Measurements from ENCODE around the gene RIPPLY1.
A peak's percentile ranks its signal among the peaks of the same experiment; 100 is the strongest.

Gene RIPPLY1, protein sequence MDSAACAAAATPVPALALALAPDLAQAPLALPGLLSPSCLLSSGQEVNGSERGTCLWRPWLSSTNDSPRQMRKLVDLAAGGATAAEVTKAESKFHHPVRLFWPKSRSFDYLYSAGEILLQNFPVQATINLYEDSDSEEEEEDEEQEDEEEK

DNA sequence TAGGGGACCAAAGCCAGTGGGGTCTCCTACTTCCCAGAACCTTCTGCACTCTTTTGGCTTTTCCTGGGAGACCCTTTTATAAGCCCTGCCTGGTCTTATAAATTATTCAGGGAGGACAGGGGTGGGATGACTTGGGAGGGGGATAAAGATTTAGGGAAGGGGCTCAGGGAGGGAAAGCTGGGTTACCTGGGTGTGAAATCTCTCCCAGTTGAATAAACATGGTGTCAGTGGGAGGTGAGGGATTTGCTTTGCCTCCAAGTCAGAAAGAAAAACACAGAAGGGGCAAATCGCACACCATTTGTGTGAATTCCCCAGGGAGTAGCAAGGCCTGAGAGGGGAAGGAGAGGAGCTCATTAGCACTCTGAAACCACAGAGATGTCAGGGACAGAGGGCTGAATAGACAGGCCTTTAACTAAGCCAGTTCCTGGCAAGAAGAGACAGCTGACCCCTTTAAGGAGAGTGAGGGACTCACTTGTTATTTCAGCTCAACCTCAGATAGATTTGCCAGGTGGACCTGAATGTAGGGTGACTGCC lies at the start of gene RIPPLY1:
Gene RIPPLY1 (minus strand): TSS at position 51 of the 534 bp plus-strand sequence. CDS start 54 bp downstream, outside the sequence.
- DNase-seq: no peak

DNA sequence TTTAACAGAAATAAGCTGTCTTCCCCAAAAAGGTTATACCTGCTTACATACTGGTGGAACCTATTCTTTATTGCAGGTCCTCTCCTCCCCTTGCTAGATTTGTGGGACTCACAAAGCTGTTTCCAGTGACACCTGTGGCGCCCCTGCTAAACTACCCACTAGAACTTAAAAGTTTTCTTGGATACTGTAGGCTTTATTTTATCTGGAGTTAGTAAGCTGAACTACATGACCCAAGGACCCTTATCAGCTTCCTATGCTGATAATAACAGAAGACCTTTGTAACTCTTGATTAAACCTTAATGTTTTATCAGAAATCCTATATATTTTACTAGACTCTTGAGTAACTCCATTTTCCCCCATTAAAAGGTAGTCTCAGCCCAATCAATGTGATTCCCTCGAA lies 49.4 kb upstream of the RIPPLY1 start:
- DNase-seq: no peak

DNA sequence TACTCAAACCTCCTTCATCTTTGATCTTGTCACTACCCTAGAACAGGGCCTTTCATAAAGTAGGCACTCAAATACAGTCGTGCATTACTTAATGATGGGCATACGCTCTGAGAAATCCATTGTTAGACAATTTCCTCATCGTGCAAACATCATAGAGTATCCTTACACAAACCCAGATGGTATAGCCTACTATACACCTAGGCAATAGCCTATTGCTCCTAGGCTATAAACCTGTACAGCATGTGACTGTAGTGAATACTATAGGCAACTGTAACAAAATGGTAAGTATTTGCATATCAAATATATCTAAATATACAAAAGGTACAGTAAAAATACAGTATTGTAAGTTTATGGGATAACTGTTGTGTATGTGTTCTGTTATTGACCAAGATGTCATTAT lies 48.9 kb upstream of the RIPPLY1 start:
- no peak for DNase-seq

DNA sequence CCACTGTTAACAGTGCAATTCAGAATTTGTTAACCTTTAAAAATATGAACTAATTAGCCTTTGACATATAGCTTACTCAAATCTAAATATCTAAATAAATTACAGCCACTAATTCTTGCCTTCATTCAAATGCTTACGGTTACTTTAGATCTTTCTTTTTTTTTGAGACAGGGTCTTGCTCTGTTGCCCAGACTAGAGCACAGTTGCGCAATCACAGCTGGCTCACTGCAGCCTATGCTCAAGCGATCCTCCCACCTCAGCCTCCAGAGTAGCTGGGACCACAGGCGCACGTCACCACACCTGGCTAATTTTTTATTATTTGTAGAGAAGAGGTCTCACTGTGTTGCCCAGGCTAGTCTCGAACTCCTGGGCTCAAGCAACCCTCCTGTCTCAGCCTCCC lies 48.1 kb upstream of the RIPPLY1 start:
- DNase-seq: no peak

DNA sequence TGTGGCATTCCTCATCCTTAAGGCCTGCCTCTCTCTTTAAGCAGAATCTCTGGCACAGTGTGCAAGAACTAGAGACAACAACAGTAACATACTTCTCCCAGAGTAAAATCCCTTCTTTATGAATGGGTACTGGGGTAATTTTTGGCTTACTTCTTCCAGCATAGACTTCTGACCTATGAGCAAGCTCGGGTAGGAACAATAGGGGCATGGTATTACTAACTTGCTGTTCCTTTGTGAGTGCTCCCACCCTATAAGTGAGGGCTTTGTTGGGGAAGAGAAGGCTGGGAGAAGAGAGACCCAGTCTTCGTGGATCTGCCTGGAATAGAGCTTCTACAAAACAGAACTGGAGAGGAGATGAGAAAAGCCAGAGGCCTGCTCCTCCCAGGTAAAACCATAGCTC lies 47.2 kb upstream of the RIPPLY1 start:
- no peak for DNase-seq

DNA sequence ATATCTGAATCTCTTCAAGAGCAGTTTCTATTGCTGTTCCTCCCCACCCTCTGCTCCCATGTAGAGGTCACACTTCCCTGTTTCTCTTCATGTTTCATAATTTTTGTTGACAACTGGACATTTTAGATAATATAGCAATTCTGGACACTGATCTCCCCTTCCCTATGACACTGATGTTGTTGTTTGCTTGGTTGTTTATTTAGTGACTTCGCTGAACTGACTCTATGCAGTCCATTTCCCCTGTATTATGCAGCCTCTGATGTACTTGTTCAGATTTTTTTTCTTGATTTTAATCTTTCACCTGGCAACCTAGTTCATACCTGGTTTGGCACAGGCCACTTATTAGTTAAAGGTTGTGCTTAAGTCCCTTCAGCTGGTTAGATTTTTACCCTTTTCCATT lies 46.2 kb upstream of the RIPPLY1 start:
- no peak for DNase-seq

DNA sequence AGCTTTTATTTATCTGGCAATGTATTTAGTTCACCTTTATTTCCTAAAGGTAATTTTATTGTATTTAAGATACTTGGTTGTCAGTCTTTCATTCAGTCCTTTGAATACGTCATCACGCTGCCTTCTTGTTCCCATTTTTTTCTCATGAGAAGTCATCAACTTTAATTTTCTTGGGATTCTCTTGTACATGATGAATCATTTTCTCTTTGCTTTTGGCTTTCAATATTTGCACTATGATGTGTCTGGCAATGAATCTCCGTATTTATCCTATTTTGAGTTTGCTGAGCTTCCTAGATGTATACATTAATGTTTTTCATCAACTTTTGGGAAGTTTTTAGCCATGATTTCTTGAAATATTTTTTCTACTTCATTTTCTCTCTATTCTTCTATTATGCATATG lies 45.5 kb upstream of the RIPPLY1 start:
- DNase-seq: no peak

DNA sequence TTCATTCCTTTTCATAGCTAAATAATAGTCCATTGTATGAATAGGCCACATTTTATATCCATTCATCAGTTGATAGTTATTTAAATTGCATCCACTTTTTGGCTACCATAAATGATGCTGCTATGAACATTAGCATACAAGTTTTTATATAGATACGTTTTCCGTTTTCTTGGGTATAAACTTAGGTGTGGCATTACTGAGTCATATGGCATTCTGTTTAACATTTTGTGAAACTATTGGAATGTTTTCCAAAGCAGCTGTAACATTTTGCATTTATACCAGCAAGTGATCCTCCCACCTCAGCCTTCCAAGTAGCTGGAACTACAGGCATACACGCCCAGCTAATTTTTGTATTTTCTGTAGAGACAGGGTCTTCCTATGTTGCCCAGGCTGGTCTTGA lies 43.3 kb upstream of the RIPPLY1 start:
- no peak for DNase-seq

DNA sequence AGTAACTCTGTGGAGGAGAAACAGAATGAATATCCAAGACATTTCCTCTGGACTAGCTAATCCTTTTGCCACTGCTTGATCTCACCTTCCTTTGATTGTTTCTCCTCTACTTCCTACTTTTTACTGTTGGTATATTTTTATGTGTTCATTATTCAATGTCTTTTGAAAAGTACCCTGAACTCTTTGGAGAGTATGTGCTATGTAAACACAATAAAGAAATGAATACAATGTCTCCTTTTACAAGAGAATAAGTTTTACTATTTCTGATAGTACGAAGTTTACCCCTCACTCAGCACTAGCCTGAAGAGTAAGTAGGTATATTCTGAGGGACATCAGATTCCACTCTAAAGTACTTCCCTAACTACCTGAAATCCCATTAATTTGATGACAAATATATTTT lies 36.9 kb upstream of the RIPPLY1 start:
- DNase-seq: no peak

DNA sequence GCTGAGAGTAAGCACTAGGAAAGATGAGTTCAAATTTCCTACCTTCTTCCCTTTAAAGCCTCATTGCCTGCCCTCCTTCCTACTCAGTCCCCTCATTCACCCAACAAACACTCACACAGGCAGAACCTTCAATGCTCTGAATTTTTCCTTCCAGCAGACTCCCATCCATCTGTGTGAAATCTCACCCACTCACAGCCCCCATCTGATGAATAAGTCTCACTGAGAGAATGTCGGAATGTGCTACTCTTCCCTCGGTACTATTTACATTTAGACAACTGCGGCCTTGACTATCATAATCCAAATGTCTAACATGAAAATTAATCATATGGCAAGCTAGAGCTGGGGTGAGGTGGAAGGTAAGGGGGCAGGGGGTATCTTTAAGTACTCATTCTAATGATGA lies 36.4 kb upstream of the RIPPLY1 start:
- no peak for DNase-seq

DNA sequence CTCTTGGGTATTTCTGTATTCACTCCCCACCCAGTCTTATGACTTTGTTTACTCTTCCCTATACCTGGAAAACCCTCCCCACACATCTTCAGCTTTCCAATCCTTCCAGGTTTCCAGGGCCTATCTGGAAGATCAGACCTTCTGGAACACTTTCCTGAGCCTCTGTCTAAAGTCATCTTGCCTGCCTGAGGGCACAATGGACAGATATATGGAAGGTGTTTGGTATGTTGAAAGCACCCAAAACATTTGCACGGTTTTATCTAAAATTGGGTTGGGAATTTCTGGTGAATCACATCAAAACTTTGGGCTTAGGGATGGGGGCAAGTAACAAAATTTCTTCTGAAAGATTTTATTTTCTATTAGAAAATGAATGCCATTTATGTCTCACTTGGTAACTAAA lies 33.1 kb upstream of the RIPPLY1 start:
- DNase-seq: no peak

DNA sequence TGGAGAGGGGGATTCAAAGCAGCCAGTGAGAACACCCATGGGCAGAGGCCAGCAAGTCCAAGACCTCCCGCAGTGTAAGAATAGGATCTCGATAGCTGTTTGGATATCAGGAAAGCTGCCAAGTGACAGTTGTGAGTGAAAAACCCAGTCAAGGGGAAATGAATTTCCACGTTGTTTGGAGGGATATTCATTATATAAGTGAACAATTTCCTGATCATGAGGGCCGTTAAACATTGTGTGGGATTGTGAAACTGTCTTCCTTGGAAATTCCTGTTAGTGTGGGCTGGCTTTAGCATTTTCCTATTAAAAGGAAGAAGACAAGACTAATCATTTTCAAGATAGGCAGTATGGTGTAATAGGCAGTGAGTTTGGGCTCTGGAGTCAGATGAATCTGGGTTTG lies 32.0 kb upstream of the RIPPLY1 start:
- DNase-seq: no peak

DNA sequence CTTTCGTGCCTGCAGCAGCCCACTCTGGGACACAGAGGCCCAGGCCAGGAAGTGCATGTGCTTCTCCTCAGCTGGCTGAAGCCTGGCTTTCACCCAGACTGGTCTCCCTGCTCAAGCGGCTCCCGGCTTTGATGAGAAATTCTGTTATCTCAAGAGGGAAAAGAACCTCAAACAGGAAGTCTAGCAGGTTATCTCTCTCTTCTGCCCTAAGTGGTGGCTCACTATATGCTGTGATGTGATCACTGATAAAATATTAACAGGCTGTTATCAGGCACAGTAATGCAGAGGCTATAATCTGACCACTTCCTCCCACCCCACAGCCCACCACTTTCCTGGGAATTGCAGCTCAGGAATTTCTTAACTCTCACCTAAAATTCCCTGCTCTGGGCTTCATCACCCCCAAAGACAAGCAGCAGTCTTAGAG lies 30.4 kb upstream of the RIPPLY1 start:
- no peak for DNase-seq

DNA sequence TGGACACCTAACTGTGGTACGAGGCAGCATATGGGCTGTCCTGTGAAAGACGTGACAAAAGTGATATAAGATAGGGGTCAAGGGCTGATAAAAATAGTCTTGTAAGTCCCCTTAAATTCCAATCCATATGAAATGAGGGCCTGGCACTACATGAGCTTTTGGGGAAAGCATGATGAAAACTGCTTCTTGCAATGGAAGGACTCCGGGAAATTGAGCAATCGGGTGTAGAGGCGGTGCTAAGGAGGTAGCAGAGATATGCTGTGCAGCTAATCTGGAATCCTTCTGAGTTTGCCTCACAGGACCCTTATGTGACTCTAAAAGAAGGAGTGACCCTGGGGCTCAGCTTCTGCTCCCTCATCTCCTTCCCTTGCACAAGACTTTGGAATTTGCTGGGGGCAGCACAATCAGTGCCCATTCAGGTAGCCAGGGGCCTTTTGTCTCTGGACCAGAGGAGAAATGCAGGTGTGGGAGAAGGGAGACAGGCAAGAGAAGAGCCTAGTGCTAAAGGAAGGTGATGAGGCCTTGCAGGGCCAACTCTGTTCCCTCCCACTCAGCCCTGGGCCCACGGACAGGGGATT lies 29.9 kb upstream of the RIPPLY1 start:
- DNase-seq: no peak

DNA sequence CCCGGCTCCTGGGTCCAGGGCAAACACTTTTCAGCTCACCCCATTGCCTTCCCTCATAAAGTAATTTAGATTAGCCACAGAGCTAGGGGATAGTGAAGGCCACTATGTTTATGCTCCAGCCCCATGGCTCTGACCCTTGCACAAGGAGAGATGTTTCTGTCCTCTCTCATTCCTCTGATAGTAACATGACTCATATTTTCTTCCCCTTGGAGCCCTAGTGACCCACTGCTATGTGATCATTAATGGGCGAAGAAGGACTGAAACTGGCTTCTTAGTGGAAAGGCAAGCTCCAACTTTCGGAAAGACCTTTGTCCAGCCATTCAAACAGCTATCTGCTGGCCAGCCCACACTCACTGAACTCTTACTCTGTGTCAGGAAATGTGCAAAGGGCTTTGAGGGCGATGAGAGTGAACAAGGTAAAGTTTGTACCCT lies 29.4 kb upstream of the RIPPLY1 start:
- no peak for DNase-seq

DNA sequence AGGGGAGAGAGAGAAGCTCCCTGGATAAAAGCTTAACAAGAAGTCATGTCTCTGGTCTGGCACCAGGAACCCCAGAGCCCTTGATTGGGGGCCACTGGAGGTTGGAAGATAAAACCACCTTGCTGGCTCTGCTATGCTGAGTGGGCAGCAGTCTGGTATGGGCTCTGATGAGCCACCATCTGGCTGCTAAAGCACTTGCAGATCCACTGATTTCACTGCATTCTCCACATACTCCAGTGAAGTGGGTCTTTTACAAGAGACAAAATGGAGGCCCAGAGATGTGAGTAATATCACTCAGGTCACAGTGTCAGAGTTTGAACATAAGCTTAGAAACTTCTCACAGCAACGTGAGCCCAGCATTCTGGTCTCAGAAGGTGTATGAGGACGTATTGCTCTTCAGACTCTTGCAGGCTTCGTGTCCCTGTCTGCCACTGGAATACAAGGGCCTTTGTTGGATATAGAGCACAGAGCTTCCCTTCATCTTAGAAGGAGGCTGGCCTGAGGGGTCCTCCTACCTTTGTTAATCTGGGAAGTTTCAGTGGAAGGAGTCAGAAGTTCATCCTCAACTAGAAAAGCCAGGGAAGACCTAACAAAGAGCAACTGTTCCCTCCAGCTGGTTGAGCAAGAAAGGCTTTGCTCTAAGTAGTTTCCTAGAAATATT lies 28.8 kb upstream of the RIPPLY1 start:
- no peak for DNase-seq

DNA sequence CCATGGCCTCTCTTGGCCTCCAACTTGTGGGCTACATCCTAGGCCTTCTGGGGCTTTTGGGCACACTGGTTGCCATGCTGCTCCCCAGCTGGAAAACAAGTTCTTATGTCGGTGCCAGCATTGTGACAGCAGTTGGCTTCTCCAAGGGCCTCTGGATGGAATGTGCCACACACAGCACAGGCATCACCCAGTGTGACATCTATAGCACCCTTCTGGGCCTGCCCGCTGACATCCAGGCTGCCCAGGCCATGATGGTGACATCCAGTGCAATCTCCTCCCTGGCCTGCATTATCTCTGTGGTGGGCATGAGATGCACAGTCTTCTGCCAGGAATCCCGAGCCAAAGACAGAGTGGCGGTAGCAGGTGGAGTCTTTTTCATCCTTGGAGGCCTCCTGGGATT lies 25.1 kb upstream of the RIPPLY1 start:
- DNase-seq: no peak

DNA sequence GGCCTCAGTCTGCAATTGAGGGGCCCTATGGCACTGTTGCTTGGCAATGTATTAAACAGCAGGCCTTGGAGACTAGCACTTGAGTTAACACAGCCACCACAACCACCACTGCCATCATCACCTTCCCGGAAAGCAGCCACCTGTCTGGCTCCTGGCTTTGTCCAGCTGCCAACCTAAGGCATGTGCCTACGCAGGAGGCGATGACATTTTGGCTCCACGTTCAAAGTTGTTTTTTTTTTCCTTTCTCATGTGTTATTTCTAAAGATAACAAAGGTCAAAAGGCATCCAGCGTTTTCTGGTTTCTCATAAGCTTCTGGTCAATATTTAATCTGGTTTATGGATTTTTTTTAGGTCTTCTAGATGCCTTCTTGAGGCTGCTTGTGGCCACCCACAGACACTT lies 24.6 kb upstream of the RIPPLY1 start:
- peak; percentile 51 for DNase-seq

DNA sequence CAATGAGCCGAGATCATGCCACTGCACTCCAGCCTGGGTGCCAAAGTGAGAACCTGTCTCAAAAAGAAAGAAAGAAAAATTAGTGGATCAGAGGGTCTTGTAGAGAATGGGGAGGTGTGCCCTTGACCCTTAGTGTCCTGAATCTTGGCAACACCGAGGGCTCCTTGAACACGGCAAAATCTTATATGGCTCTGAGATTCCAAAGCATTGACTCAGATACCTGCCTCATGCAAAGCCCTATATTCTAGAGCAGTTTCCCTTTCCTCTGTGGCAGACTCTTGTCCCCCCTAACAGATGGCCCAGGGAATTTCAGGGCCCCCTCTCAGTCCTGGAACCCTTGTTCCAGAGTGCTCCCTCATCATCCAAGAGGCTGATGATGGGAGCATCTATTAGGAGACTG lies 23.9 kb upstream of the RIPPLY1 start:
- no peak for DNase-seq

DNA sequence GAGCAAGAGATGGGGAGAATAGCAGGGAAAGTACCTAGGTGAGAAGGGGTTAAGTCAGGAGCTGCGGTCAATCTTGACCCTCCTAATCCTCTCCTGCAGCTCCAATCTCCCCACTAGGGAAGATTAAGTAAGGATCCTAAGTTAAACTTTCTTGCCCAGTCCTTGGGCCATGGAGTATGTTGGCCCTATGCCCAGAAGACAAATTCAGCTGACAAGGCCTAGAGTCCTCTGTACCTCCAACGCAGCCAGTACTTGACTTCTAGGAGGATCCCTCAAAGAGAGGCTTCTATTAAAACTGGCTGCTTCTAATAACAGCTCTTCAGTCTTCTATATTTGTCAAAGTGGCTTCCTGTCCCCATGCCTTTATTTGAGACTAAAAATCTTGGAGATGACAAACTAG lies 18.5 kb upstream of the RIPPLY1 start:
- DNase-seq: peak; percentile 51

DNA sequence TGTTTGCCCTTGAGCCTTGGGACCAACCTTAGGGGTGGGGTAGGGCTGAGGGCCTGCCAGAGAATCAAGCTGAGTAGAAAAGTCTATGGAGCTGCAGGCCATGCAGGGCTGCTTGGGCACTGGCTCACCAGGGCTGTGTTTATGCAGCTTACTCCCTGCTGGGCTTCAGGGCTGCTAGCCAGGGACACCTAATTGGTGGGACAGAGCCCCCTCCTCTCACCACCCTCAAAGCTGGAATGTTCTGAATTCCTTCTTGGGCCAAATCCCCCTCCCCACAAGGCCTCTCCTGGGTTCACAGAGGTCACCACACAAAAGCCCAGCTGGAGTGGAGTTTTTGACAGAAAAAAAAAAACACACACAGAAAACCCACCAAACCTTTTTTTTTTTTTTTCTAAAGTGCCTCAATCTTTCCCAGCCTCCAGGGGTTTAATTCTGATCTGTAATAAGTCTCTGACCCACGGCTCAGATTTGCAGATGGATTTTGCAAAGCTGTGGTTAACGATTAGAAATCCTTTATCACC lies 16.9 kb upstream of the RIPPLY1 start, which contains the start of gene CLDN2:
Gene CLDN2 (plus strand): TSS at position 471 of the 521 bp plus-strand sequence. CDS start 7,827 bp downstream, outside the sequence.
- DNase-seq: no peak

DNA sequence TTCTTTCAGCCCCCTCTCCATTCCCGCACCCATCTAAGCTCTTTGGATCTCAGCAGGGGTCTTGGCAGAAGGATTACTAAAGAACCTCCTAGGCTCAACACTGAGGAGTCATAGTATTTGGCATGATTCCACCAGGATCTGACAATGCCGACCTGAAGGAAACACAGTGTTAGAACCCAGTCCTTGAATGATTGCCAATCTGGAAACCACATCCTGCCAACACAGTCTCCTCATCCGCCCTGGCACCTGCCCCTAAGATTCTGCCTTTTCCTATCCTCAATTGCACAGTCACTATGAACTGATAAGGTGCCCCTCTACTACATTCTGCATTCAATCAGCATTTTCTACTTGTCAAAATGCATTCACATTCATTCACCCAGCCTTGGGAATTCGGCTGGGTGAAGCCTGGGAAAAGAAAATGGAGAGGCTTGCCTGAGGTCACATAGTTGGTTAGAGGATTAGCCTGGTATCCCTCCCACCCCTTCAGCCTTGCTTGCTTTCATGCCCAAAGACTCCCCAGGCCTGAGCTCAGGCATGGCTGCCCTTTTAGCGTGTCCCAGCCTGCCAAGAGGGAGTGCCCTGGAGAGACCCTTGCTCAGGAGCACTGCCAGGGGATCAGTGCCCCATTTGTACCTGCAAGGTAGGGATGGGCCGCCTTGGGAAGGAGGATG lies 14.8 kb upstream of the RIPPLY1 start:
- peak; percentile 60 for DNase-seq

DNA sequence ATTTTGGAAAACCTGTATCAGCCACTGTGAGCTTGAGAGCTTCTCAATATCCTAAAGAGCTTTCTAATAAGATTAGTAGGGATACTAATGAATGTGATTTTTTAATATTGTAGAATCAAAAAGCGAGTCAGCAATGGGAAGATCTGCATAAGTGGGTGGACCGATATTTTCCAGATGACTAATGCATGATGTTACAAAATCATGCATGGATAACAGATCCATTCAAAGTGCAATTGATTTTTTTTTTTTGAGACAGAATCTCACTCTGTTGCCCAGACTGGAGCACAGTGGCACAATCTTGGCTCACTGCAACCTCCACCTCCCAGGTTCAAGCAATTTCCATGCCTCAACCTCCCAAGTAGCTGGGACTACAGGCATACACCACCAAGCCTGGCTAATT lies 9.7 kb upstream of the RIPPLY1 start:
- no peak for DNase-seq

DNA sequence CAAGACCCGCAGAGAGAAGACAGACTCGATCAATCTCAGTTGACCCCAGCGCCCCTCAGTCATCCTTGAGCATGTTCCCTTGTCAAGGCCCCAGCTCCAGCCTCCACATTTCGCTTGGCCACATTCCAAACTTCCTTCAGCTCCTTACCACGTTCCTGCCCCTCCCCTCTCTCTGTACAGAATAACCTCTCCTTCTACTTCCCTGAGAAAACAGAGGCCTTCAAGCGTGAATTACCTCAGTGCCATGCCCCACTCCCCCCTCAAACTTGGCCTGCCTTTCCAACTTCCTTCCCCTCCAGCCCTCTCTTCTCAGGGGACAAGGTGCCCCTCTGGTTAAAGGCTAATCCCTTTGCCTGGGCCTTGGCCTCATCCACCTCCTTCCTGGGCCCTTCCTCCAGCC lies 3.2 kb upstream of the RIPPLY1 start:
- DNase-seq: peak; percentile 9

Data from DMS79 treated with DMSO at 0.1 percent for 48 hours (cell line).